ENCODE results near the gene RTCA. TPM values are rescaled to one million over a fixed set of nuclear protein-coding genes. Genes with fewer than 3 reads are reported as not detected.
"Not testable (repeated sequence)": the region's sequence is repeated elsewhere in the genome, so short reads cannot be mapped to it uniquely, and the experiment has no call there.

Gene RTCA
- total RNA-seq, 1 experiment from 2014 or later, result 44.2 TPM

GRCh38 chr1:100332331-100332730, 66.3 kb downstream of the RTCA start:
- H3K27me3 ChIP-seq (ENCODE audit: control insufficient read depth, insufficient read depth, low read length), result no peaks in the 10 kb centered on the region
- H3K4me3 ChIP-seq (ENCODE audit: insufficient read depth, low read depth, low read length), result no peak overlapping the region
- DNase-seq, result no peak
- H3K36me3 ChIP-seq (replicated peaks; ENCODE audit: control insufficient read depth, insufficient read depth, low read length), result no peaks in the 10 kb centered on the region

- H3K36me3 ChIP-seq (replicated peaks; ENCODE audit: control insufficient read depth, insufficient read depth, low read length), result no peaks in the 10 kb centered on the region
- no peaks in the 10 kb centered on the region for H3K27me3 ChIP-seq (ENCODE audit: control insufficient read depth, insufficient read depth, low read length)
- no peak overlapping the region for H3K4me3 ChIP-seq (ENCODE audit: insufficient read depth, low read depth, low read length)
- DNase-seq, result no peak
Observed at GRCh38 chr1:100335436-100335835, 69.4 kb downstream of the RTCA start.

- not testable (repeated sequence) for H3K36me3 ChIP-seq (replicated peaks; ENCODE audit: control insufficient read depth, insufficient read depth, low read length); H3K4me3 ChIP-seq (ENCODE audit: insufficient read depth, low read depth, low read length); DNase-seq; H3K27me3 ChIP-seq (ENCODE audit: control insufficient read depth, insufficient read depth, low read length)
Observed at GRCh38 chr1:100337878-100338277, 71.9 kb downstream of the RTCA start.

- H3K27me3 ChIP-seq (ENCODE audit: control insufficient read depth, insufficient read depth, low read length); H3K4me3 ChIP-seq (ENCODE audit: insufficient read depth, low read depth, low read length); DNase-seq; H3K36me3 ChIP-seq (replicated peaks; ENCODE audit: control insufficient read depth, insufficient read depth, low read length): not testable (repeated sequence)
Observed at GRCh38 chr1:100339735-100340134, 73.7 kb downstream of the RTCA start.

GRCh38 chr1:100340494-100340893, 74.5 kb downstream of the RTCA start:
- DNase-seq, result no peak
- Histone ChIP-seq H3K4me3 (ENCODE audit: insufficient read depth, low read depth, low read length) (no peak overlapping the region), H3K27me3 (ENCODE audit: control insufficient read depth, insufficient read depth, low read length) (no peaks in the 10 kb centered on the region), H3K36me3 (replicated peaks; ENCODE audit: control insufficient read depth, insufficient read depth, low read length) (no peaks in the 10 kb centered on the region)

GRCh38 chr1:100342348-100342747, 76.3 kb downstream of the RTCA start:
- Histone ChIP-seq H3K4me3 (ENCODE audit: insufficient read depth, low read depth, low read length) (no peak overlapping the region), H3K27me3 (ENCODE audit: control insufficient read depth, insufficient read depth, low read length) (no peaks in the 10 kb centered on the region), H3K36me3 (replicated peaks; ENCODE audit: control insufficient read depth, insufficient read depth, low read length) (no peaks in the 10 kb centered on the region)
- no peak for DNase-seq

Other genes starting within 250 kb of the RTCA start
- gene SASS6, start 133.3 kb upstream of the RTCA start, total RNA-seq (2014; rRNA removed; shearing (Covaris generic)), result 11.1 and 18.1 TPM in 2 replicates
- 10.7 and 16.8 TPM in 2 replicates for gene TRMT13, start 133.1 kb upstream of the RTCA start, total RNA-seq (2014; rRNA removed; shearing (Covaris generic))
- gene LRRC39, start 88.0 kb upstream of the RTCA start, total RNA-seq (2014; rRNA removed; shearing (Covaris generic)), result 0.44 and 0.52 TPM in 2 replicates
- 10.6 and 13.0 TPM in 2 replicates for gene DBT, start 16.4 kb upstream of the RTCA start, total RNA-seq (2014; rRNA removed; shearing (Covaris generic))
- gene CDC14A, start 86.3 kb downstream of the RTCA start, total RNA-seq (2014; rRNA removed; shearing (Covaris generic)), result 12.2 and 15.1 TPM in 2 replicates

All from H7 (cell line).